GM18517 (cell line): ENCODE results near the gene PUS7.
"Not testable (repeated sequence)": the region's sequence is repeated elsewhere in the genome, so short reads cannot be mapped to it uniquely, and the experiment has no call there.

Experiments used
- ATAC-seq: cut with Tn5 transposase; IDR thresholded peaks from one replicate; pipeline ENCODE4 v1.9.1; 2021; ENCODE audit warnings: mild to moderate bottlenecking, moderate library complexity; ENCODE audit not compliant: unreplicated experiment

The PUS7 gene

GRCh38 chr7:105521717-105522463 is at the start of gene PUS7:
Gene PUS7, minus strand, starts transcription at chr7:105522271. Its CDS starts 13,759 bp downstream, at chr7:105508512.
- peak; percentile 72 for ATAC-seq

- ATAC-seq, result no peak
Observed at GRCh38 chr7:105567821-105568220, 45.8 kb upstream of the PUS7 start.

GRCh38 chr7:105567024-105567423 is 45.0 kb upstream of the PUS7 start:
- no peak for ATAC-seq

GRCh38 chr7:105565190-105565589 is 43.1 kb upstream of the PUS7 start:
- no peak for ATAC-seq

- ATAC-seq, result no peak
Observed at GRCh38 chr7:105559926-105560325, 37.9 kb upstream of the PUS7 start.

GRCh38 chr7:105538339-105538738 is 16.3 kb upstream of the PUS7 start:
- no peak for ATAC-seq

GRCh38 chr7:105532709-105533460 is 10.8 kb upstream of the PUS7 start:
- ATAC-seq, result no peak

- peak; percentile 95 for ATAC-seq
Observed at GRCh38 chr7:105531792-105532671, 10.0 kb upstream of the PUS7 start, which contains the start of gene RINT1. Gene RINT1, plus strand, starts transcription at chr7:105532201. Its CDS starts 115 bp downstream, at chr7:105532316.

- no peak for ATAC-seq
Observed at GRCh38 chr7:105530546-105530945, 8.5 kb upstream of the PUS7 start.

- no peak for ATAC-seq
Observed at GRCh38 chr7:105530126-105530525, 8.1 kb upstream of the PUS7 start.

GRCh38 chr7:105527737-105528136 is 5.7 kb upstream of the PUS7 start:
- not testable (repeated sequence) for ATAC-seq

- no peak for ATAC-seq
Observed at GRCh38 chr7:105524840-105525239, 2.8 kb upstream of the PUS7 start.

- not testable (repeated sequence) for ATAC-seq
Observed at GRCh38 chr7:105524423-105524822, 2.4 kb upstream of the PUS7 start.

- peak; percentile 24 for ATAC-seq
Observed at GRCh38 chr7:105521027-105521716, 899 bp downstream of the PUS7 start.

GRCh38 chr7:105520620-105521019 is 1.5 kb downstream of the PUS7 start:
- not testable (repeated sequence) for ATAC-seq

- no peak for ATAC-seq
Observed at GRCh38 chr7:105519353-105519752, 2.7 kb downstream of the PUS7 start.

- ATAC-seq, result not testable (repeated sequence)
Observed at GRCh38 chr7:105515610-105516009, 6.5 kb downstream of the PUS7 start.

GRCh38 chr7:105512926-105513526 is 9.0 kb downstream of the PUS7 start:
- ATAC-seq, result no peak

GRCh38 chr7:105512415-105512814 is 9.7 kb downstream of the PUS7 start:
- no peak for ATAC-seq

- ATAC-seq, result no peak
Observed at GRCh38 chr7:105502173-105502572, 19.9 kb downstream of the PUS7 start.
